Measurements from ENCODE around the gene TMEM47.

Gene TMEM47

GRCh38 chrX:34656842-34657725, at the start of gene TMEM47:
TSS of gene TMEM47 (minus strand) at chrX:34657285. CDS start at chrX:34657029, 256 bp downstream.
- DNase-seq, result no peak

- DNase-seq, result no peak
Measured at GRCh38 chrX:34687095-34687494, 30.0 kb upstream of the TMEM47 start.

GRCh38 chrX:34659575-34659974, 2.5 kb upstream of the TMEM47 start:
- DNase-seq, result no peak

- DNase-seq, result no peak
Measured at GRCh38 chrX:34658326-34658725, 1.2 kb upstream of the TMEM47 start.

GRCh38 chrX:34657726-34658070, 613 bp upstream of the TMEM47 start:
- DNase-seq, result no peak

GRCh38 chrX:34656467-34656841, 631 bp downstream of the TMEM47 start:
- DNase-seq, result no peak

- no peak for DNase-seq
Measured at GRCh38 chrX:34655501-34656455, 1.3 kb downstream of the TMEM47 start.

GRCh38 chrX:34654696-34655490, 2.2 kb downstream of the TMEM47 start:
- no peak for DNase-seq

- no peak for DNase-seq
Measured at GRCh38 chrX:34653811-34654210, 3.3 kb downstream of the TMEM47 start.

GRCh38 chrX:34642849-34643248, 14.2 kb downstream of the TMEM47 start:
- DNase-seq, result no peak

- no peak for DNase-seq
Measured at GRCh38 chrX:34638116-34638515, 19.0 kb downstream of the TMEM47 start.

GRCh38 chrX:34634349-34634748, 22.7 kb downstream of the TMEM47 start:
- DNase-seq, result no peak

- no peak for DNase-seq
Measured at GRCh38 chrX:34632384-34632783, 24.7 kb downstream of the TMEM47 start.

GRCh38 chrX:34631479-34632220, 25.4 kb downstream of the TMEM47 start:
- DNase-seq, result no peak

- DNase-seq, result no peak
Measured at GRCh38 chrX:34629572-34629971, 27.5 kb downstream of the TMEM47 start.

GRCh38 chrX:34624416-34624815, 32.7 kb downstream of the TMEM47 start:
- DNase-seq, result no peak

- no peak for DNase-seq
Measured at GRCh38 chrX:34619920-34620319, 37.2 kb downstream of the TMEM47 start.

- DNase-seq, result no peak
Measured at GRCh38 chrX:34612036-34612435, 45.0 kb downstream of the TMEM47 start.

GRCh38 chrX:34598362-34598761, 58.7 kb downstream of the TMEM47 start:
- DNase-seq, result no peak

- no peak for DNase-seq
Measured at GRCh38 chrX:34586936-34587335, 70.1 kb downstream of the TMEM47 start.

GRCh38 chrX:34586346-34586911, 70.7 kb downstream of the TMEM47 start:
- no peak for DNase-seq

GRCh38 chrX:34585561-34585960, 71.5 kb downstream of the TMEM47 start:
- DNase-seq, result no peak
